ENCODE measurements around the gene ELOA.

The ELOA gene

GRCh38 chr1:23779826-23780371, 36.6 kb downstream of the ELOA start:
- TF ChIP-seq CTCF (IDR thresholded peaks at IDR 0.05), result no peak

GRCh38 chr1:23784846-23785245, 41.6 kb downstream of the ELOA start:
- TF ChIP-seq CTCF (IDR thresholded peaks at IDR 0.05), result no peak

- TF ChIP-seq CTCF (IDR thresholded peaks at IDR 0.05), result no peak
Measured at GRCh38 chr1:23787701-23788100, 44.4 kb downstream of the ELOA start.

GRCh38 chr1:23788695-23789094, 45.4 kb downstream of the ELOA start:
- TF ChIP-seq CTCF (IDR thresholded peaks at IDR 0.05), result no peak

GRCh38 chr1:23790696-23791515, 47.6 kb downstream of the ELOA start, which contains the start of gene LYPLA2:
TSS of gene LYPLA2 (plus strand) at chr1:23791145. CDS start at chr1:23792683, 1,538 bp downstream.
- no peak for TF ChIP-seq CTCF (IDR thresholded peaks at IDR 0.05)

- TF ChIP-seq CTCF (IDR thresholded peaks at IDR 0.05), result no peak
Measured at GRCh38 chr1:23791516-23792047, 48.3 kb downstream of the ELOA start.

- TF ChIP-seq CTCF (IDR thresholded peaks at IDR 0.05), result no peak
Measured at GRCh38 chr1:23792151-23792945, 49.1 kb downstream of the ELOA start.
